CD14-positive monocyte (primary cell): ENCODE measurements around the gene LSM10. TPM values are rescaled to one million over a fixed set of nuclear protein-coding genes. Genes with fewer than 3 reads are reported as not detected.

Source experiments
- DNase-seq, 3 donors: peaks; one replicate each; pipeline ENCODE4 v3.0.0-alpha.2; 2011 to 2022
- H2AFZ ChIP-seq: 2 replicates; pipeline ENCODE4 v1.6.0; 2012; ENCODE audit warnings: mild to moderate bottlenecking, low read depth, low read length, inconsistent platforms; ENCODE audit not compliant: insufficient read depth, poor library complexity, severe bottlenecking
- H3K27ac ChIP-seq, 2 donors: 1 replicate in 1 of 2; 2 replicates in 1 of 2; pipeline ENCODE4 v1.5.1; 2012 to 2013; ENCODE audit warnings: low read length in 2 of 2, control low read depth in 1 of 2, inconsistent platforms in 1 of 2, low read depth in 1 of 2, mild to moderate bottlenecking in 1 of 2
- H3K27me3 ChIP-seq, 2 donors: one replicate each; pipeline versions ENCODE4 v1.6.0 to v1.6.1; 2011 to 2013; ENCODE audit warnings: low read length in 2 of 2; ENCODE audit not compliant: control insufficient read depth in 2 of 2, insufficient read depth in 2 of 2
- H3K36me3 ChIP-seq, 2 donors: replicated peaks in 1 of 2; 1 replicate in 1 of 2; 2 replicates in 1 of 2; pipeline versions ENCODE4 v1.5.1 to v1.6.1; 2012 to 2013; ENCODE audit warnings: low read length in 2 of 2, control low read depth in 1 of 2, inconsistent platforms in 1 of 2, mild to moderate bottlenecking in 1 of 2; ENCODE audit not compliant: insufficient read depth in 2 of 2, control insufficient read depth in 1 of 2
- H3K4me1 ChIP-seq, 2 donors: 1 replicate in 1 of 2; 2 replicates in 1 of 2; pipeline versions ENCODE4 v1.5.1 to v1.6.1; 2012 to 2013; ENCODE audit warnings: low read length in 2 of 2, control low read depth in 1 of 2, inconsistent platforms in 1 of 2, mild to moderate bottlenecking in 1 of 2, moderate library complexity in 1 of 2; ENCODE audit not compliant: insufficient read depth in 2 of 2, control insufficient read depth in 1 of 2
- H3K4me2 ChIP-seq: replicated peaks from 2 replicates; pipeline ENCODE3; 2012; ENCODE audit warnings: low read length, moderate library complexity, mild to moderate bottlenecking; ENCODE audit not compliant: poor library complexity, severe bottlenecking; ENCODE audit errors: extremely low read depth
- H3K4me3 ChIP-seq, 3 experiments: fragments of 200-600 bp in 1 of 3; sonication (generic) in 1 of 3; replicated peaks in 1 of 3; 1 replicate in 2 of 3; 2 replicates in 1 of 3; pipeline ENCODE4 v1.5.1; 2011 to 2013; ENCODE audit warnings: low read length in 3 of 3, mild to moderate bottlenecking in 3 of 3, control low read depth in 2 of 3, low read depth in 2 of 3, inconsistent platforms in 1 of 3, moderate library complexity in 1 of 3
- H3K79me2 ChIP-seq: 2 replicates; pipeline ENCODE4 v1.6.0; 2012; ENCODE audit warnings: mild to moderate bottlenecking, control low read depth, inconsistent platforms, low read length, moderate library complexity; ENCODE audit not compliant: insufficient read depth
- H3K9ac ChIP-seq: 2 replicates; pipeline ENCODE4 v1.6.0; 2017; ENCODE audit warnings: low read length, mild to moderate bottlenecking; ENCODE audit not compliant: insufficient read depth, poor library complexity, severe bottlenecking
- H3K9me3 ChIP-seq, 2 donors: replicated peaks in 1 of 2; 1 replicate in 1 of 2; 2 replicates in 1 of 2; pipeline versions ENCODE4 v1.5.1 to v1.6.1; 2012 to 2013; ENCODE audit warnings: low read length in 2 of 2, control low read depth in 1 of 2; ENCODE audit not compliant: control insufficient read depth in 1 of 2, insufficient read depth in 1 of 2
- H4K20me1 ChIP-seq: 2 replicates; pipeline ENCODE4 v1.6.0; 2012; ENCODE audit warnings: mild to moderate bottlenecking, low read length, control low read depth, moderate library complexity; ENCODE audit not compliant: insufficient read depth
- H3K27ac Mint-ChIP-seq, 7 donors: one replicate each; pipeline ENCODE4 v1.8.0; 2020; ENCODE audit warnings: mild to moderate bottlenecking in 7 of 7, mixed read lengths in 7 of 7, moderate library complexity in 6 of 7, inconsistent platforms in 2 of 7
- H3K27me3 Mint-ChIP-seq, 3 donors: one replicate each; pipeline ENCODE4 v1.8.0; 2021 to 2022; ENCODE audit warnings: low read depth in 3 of 3, mild to moderate bottlenecking in 3 of 3, mixed read lengths in 3 of 3, moderate library complexity in 3 of 3, inconsistent platforms in 1 of 3
- H3K36me3 Mint-ChIP-seq, 2 donors: one replicate each; pipeline ENCODE4 v1.8.0; 2020; ENCODE audit warnings: mixed read lengths in 2 of 2, inconsistent platforms in 1 of 2, mild to moderate bottlenecking in 1 of 2
- H3K4me1 Mint-ChIP-seq: one replicate; pipeline ENCODE4 v1.8.0; 2020; ENCODE audit warnings: mild to moderate bottlenecking, mixed read lengths
- H3K4me3 Mint-ChIP-seq, 2 donors: one replicate each; pipeline ENCODE4 v1.8.0; 2020; ENCODE audit warnings: mild to moderate bottlenecking in 2 of 2, mixed read lengths in 2 of 2, moderate library complexity in 1 of 2
- H3K9me3 Mint-ChIP-seq, 7 donors: one replicate each; pipeline ENCODE4 v1.8.0; 2020 to 2022; ENCODE audit warnings: mixed read lengths in 7 of 7, mild to moderate bottlenecking in 6 of 7, moderate library complexity in 6 of 7, inconsistent platforms in 2 of 7
- WGBS: methylation state at CpG from one replicate; pipeline ENCODE4 v1.1.5; 2013; ENCODE audit warnings: missing lambda C conversion rate; ENCODE audit not compliant: insufficient coverage; 5-methylcytosine and 5-hydroxymethylcytosine counted together
- intact Hi-C, 2 donors: fragments of 100-400 bp; cut with micrococcal nuclease; formaldehyde crosslinking; loops; one replicate each; pipeline versions ENCODE4 v1.15.0 to v1.15.1; 2023
- polyA plus RNA-seq, 3 donors: library from polyadenylated mRNA; depleted of rRNA in 1 of 3; unstranded in 2 of 3; stranded (reverse) in 1 of 3; fragments of 300-500 nt in 2 of 3; fragments of >200 nt in 1 of 3; fragmentation: Illumina TruSeq in 2 of 3; gene quantifications; 1 replicate in 2 of 3; 2 replicates in 1 of 3; pipeline ENCODE4 v1.2.3, GENCODE V29; 2012 to 2021
- TF ChIP-seq, protein P1 (sequence below): fragments of 200-600 bp; IDR thresholded peaks from one replicate; pipeline ENCODE4 v1.8.0; 2022; ENCODE audit warnings: antibody characterized with exemption, mild to moderate bottlenecking

Gene LSM10
- polyA plus RNA-seq, 3 donors, result 91.4 to 234 (median 224) TPM

DNA sequence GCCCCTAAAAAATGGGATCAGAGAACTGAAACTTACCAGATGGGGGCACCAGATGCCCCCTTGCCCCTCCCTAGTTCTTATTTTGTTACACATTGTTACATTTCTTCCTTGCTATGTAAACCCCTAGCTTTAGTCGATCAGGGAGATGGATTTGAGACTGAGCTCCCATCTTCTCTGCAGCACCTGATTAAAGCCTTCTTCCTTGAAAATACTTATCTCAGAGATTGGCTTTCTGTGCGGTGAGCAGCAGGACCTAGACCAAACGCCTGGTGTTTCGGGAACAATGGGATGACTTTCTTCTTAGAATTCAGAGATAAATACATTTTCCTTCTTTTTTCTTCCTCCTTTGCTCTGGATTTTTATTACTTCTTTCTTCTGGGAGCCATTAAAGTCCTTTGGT is 16.7 kb upstream of the LSM10 start:
- peaks cover 0 to 3% (median 1%) of the 10 kb centered on the region in 3 donors for H3K27me3 Mint-ChIP-seq
- no peak for DNase-seq
- Histone ChIP-seq H3K79me2 (no peaks in the 10 kb centered on the region), H3K4me2 (no peak overlapping the region), H3K36me3 (no peaks in the 10 kb centered on the region), H3K27me3 (no peaks in the 10 kb centered on the region), H3K9ac (no peak overlapping the region), H3K9me3 (no peaks in the 10 kb centered on the region), H4K20me1 (no peaks in the 10 kb centered on the region), H3K27ac (no peak overlapping the region), H3K4me1 (no peaks in the 10 kb centered on the region), H3K4me3 (no peak overlapping the region), H2AFZ (no peak overlapping the region)
- TF ChIP-seq, protein P1, sequence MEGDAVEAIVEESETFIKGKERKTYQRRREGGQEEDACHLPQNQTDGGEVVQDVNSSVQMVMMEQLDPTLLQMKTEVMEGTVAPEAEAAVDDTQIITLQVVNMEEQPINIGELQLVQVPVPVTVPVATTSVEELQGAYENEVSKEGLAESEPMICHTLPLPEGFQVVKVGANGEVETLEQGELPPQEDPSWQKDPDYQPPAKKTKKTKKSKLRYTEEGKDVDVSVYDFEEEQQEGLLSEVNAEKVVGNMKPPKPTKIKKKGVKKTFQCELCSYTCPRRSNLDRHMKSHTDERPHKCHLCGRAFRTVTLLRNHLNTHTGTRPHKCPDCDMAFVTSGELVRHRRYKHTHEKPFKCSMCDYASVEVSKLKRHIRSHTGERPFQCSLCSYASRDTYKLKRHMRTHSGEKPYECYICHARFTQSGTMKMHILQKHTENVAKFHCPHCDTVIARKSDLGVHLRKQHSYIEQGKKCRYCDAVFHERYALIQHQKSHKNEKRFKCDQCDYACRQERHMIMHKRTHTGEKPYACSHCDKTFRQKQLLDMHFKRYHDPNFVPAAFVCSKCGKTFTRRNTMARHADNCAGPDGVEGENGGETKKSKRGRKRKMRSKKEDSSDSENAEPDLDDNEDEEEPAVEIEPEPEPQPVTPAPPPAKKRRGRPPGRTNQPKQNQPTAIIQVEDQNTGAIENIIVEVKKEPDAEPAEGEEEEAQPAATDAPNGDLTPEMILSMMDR, result no peak
- peaks cover 18 to 19% of the 10 kb centered on the region in 2 donors for H3K36me3 Mint-ChIP-seq
- no peak overlapping the region for H3K4me3 Mint-ChIP-seq
- peaks cover 7% of the 10 kb centered on the region for H3K4me1 Mint-ChIP-seq
- H3K27ac Mint-ChIP-seq, result no peak overlapping the region
- intact Hi-C loops, result no loop called here
- H3K9me3 Mint-ChIP-seq, result peaks cover 0 to 3% (median 0%) of the 10 kb centered on the region in 7 donors
- WGBS, result 90% methylated on average over 4 of the region's 4 CpGs

DNA sequence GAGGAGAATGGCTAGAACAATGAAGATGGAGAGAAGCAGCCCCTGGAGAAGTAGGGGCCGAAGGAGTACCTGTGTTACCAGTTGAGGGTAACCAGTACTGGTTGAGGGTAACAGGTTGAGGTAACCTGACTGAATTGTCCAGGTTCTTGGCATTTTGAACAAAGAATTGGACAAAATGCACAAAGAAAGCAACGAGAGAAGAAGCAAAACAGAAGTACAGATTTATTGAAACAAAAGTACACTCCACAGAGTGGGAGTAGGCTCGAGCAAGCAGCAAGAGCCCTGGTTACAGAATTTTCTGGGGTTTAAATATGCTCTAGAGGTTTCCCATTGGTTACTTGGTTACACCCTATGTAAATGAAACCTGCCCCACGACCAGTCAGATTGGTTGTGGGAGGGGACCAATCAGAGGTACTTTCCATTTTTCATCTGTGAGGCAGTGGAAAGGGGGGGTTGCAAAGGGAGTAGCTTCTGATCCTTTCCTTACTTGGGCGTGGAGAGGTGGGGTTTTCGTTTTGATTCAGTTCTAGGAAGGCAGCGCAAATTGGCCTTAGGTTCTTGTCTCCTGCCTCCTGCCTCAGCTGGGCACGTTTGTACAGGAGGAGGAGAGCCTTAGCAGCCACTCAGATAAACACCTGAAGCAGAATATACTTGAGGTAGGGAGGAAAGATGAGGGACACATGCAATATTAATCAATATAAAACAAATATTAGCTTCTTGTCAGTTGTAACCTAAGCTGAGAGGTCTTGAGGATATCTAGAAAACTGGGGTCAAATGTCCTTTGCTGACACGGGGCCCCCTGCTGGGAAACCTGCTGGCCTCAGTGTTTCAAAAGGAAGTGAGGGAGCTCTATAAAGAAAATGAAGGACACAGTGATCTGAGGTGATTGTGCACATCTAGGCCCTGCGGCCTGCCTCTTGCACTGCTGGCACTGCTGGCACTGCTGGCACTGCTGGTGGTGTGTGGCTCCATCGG is 14.3 kb upstream of the LSM10 start:
- Histone ChIP-seq H3K4me2 (no peak overlapping the region), H4K20me1 (no peaks in the 10 kb centered on the region), H3K4me3 (no peak overlapping the region), H3K36me3 (peaks cover 6 to 9% of the 10 kb centered on the region in 2 donors), H3K9me3 (no peaks in the 10 kb centered on the region), H3K4me1 (no peaks in the 10 kb centered on the region), H3K27ac (no peak overlapping the region), H3K9ac (no peak overlapping the region), H3K79me2 (no peaks in the 10 kb centered on the region), H3K27me3 (no peaks in the 10 kb centered on the region), H2AFZ (no peak overlapping the region)
- Mint-ChIP-seq H3K27me3 (peaks cover 0 to 3% (median 1%) of the 10 kb centered on the region in 3 donors), H3K4me3 (no peak overlapping the region), H3K9me3 (peaks cover 0 to 3% (median 0%) of the 10 kb centered on the region in 7 donors), H3K4me1 (peaks cover 7% of the 10 kb centered on the region), H3K27ac (peak overlapping the region in 5 of 7 donors; percentile 3 to 83 (median 63)), H3K36me3 (peaks cover 32 to 36% of the 10 kb centered on the region in 2 donors)
- WGBS, result 53% methylated on average over 6 of the region's 11 CpGs
- TF ChIP-seq, protein P1, result no peak
- peak in 2 of 3 donors; percentile 32 to 45 for DNase-seq
- intact Hi-C loops, result no loop called here
